Measurements from ENCODE around the gene HELZ.

GRCh38 chr17:67223924-67224323 lies 21.1 kb downstream of the HELZ start:
- TF ChIP-seq REST (tag by site-specific recombination; IDR thresholded peaks at IDR 0.05) (no peak), CTCF (tag by site-specific recombination; IDR thresholded peaks at IDR 0.05) (no peak), ZNF341 (tag by site-specific recombination; IDR thresholded peaks at IDR 0.05; ENCODE audit: low read depth) (no peak), ZNF274 (IDR thresholded peaks at IDR 0.05; ENCODE audit: low read length) (no peak), ZNF274 (tag by site-specific recombination; IDR thresholded peaks at IDR 0.05; ENCODE audit: borderline replicate concordance) (no peak), ZFP69B (tag by site-specific recombination; IDR thresholded peaks at IDR 0.05) (no peak), KLF9 (tag by site-specific recombination; IDR thresholded peaks at IDR 0.05; ENCODE audit: low read depth) (no peak), ATF2 (tag by site-specific recombination; IDR thresholded peaks at IDR 0.05; ENCODE audit: low read depth) (no peak), ZNF776 (tag by site-specific recombination; IDR thresholded peaks at IDR 0.05; ENCODE audit: borderline replicate concordance) (no peak), ZNF830 (tag by site-specific recombination; IDR thresholded peaks at IDR 0.05; ENCODE audit: low read depth) (no peak), ELK4 (IDR thresholded peaks at IDR 0.05; ENCODE audit: borderline replicate concordance, low read depth, low read length) (no peak), ZNF621 (tag by site-specific recombination; IDR thresholded peaks at IDR 0.05) (no peak), ZNF473 (tag by site-specific recombination; IDR thresholded peaks at IDR 0.05) (no peak)
